Memory B cell (primary cell): ENCODE measurements around the gene GNG7.

Experiments
- ATAC-seq: fragments of 150-1000 bp; cut with Tn5 transposase; 2 replicates; pipeline ENCODE4 v1.10.0; 2021; ENCODE audit warnings: low read depth, mild to moderate bottlenecking, moderate library complexity
- DNase-seq, 2 donors: peaks; one replicate each; pipeline ENCODE4 v3.0.0; 2022; ENCODE audit warnings: low spot score in 2 of 2
- H3K27ac Mint-ChIP-seq: one replicate; pipeline ENCODE4 v1.8.0; 2022; ENCODE audit warnings: mild to moderate bottlenecking, moderate library complexity, mixed read lengths
- H3K27me3 Mint-ChIP-seq: one replicate; pipeline ENCODE4 v1.8.0; 2022; ENCODE audit warnings: mixed read lengths
- H3K36me3 Mint-ChIP-seq: one replicate; pipeline ENCODE4 v1.8.0; 2022; ENCODE audit warnings: mild to moderate bottlenecking, mixed read lengths
- H3K4me1 Mint-ChIP-seq: one replicate; pipeline ENCODE4 v1.8.0; 2022; ENCODE audit warnings: mixed read lengths
- H3K4me3 Mint-ChIP-seq: one replicate; pipeline ENCODE4 v1.8.0; 2022; ENCODE audit warnings: mild to moderate bottlenecking, moderate library complexity, mixed read lengths
- H3K9me3 Mint-ChIP-seq: one replicate; pipeline ENCODE4 v1.8.0; 2022; ENCODE audit warnings: mixed read lengths

GNG7 gene

GRCh38 chr19:2488942-2489731 is 213.4 kb downstream of the GNG7 start:
- Mint-ChIP-seq H3K27ac (peak overlapping the region; percentile 75), H3K4me1 (peaks cover 43% of the 10 kb centered on the region), H3K27me3 (peaks cover 20% of the 10 kb centered on the region), H3K9me3 (peaks cover 2% of the 10 kb centered on the region), H3K36me3 (no peaks in the 10 kb centered on the region), H3K4me3 (peak overlapping the region; percentile 70)
- ATAC-seq (no peak), DNase-seq (peak in 1 of 2 donors; percentile 52)

- no peak for ATAC-seq
- Mint-ChIP-seq H3K4me1 (peaks cover 41% of the 10 kb centered on the region), H3K27ac (no peak overlapping the region), H3K4me3 (no peak overlapping the region), H3K36me3 (peaks cover 4% of the 10 kb centered on the region), H3K9me3 (peaks cover 5% of the 10 kb centered on the region), H3K27me3 (peaks cover 16% of the 10 kb centered on the region)
- DNase-seq: no peak
Measured at GRCh38 chr19:2488405-2488941, 214.0 kb downstream of the GNG7 start.

GRCh38 chr19:2487842-2488241 is 214.7 kb downstream of the GNG7 start:
- Mint-ChIP-seq H3K4me3 (no peak overlapping the region), H3K27ac (no peak overlapping the region), H3K36me3 (peaks cover 6% of the 10 kb centered on the region), H3K27me3 (peaks cover 14% of the 10 kb centered on the region), H3K4me1 (peaks cover 40% of the 10 kb centered on the region), H3K9me3 (peaks cover 8% of the 10 kb centered on the region)
- ATAC-seq (no peak), DNase-seq (no peak)

- Mint-ChIP-seq H3K4me3 (no peak overlapping the region), H3K27me3 (peaks cover 10% of the 10 kb centered on the region), H3K4me1 (peaks cover 36% of the 10 kb centered on the region), H3K9me3 (peaks cover 12% of the 10 kb centered on the region), H3K36me3 (peaks cover 6% of the 10 kb centered on the region), H3K27ac (no peak overlapping the region)
- no peak for DNase-seq
- no peak for ATAC-seq
Measured at GRCh38 chr19:2487090-2487489, 215.4 kb downstream of the GNG7 start.

DNA sequence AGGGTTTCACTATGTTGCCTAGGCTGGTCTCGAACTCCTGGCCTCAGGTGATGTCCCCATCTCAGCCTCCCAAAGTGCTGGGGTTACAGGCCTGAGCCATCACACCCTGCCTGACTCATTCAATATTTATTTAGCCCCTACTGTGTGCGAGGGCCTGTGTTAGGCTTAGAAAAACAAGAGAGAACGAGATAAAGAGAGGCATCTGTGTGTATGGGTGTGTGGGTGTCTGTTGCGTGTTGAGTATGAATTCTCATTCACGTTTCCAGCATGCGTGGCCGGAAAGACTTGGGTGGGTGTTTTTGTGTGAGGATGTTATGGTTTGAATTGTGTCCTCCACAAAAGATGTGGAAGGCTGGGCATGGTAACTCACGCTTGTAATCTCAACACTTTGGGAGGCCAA is 217.1 kb downstream of the GNG7 start:
- Mint-ChIP-seq H3K4me1 (peaks cover 25% of the 10 kb centered on the region), H3K27ac (peak overlapping the region; percentile 71), H3K36me3 (peaks cover 6% of the 10 kb centered on the region), H3K27me3 (peaks cover 6% of the 10 kb centered on the region), H3K4me3 (no peak overlapping the region), H3K9me3 (peaks cover 12% of the 10 kb centered on the region)
- DNase-seq: no peak
- ATAC-seq: no peak

DNA sequence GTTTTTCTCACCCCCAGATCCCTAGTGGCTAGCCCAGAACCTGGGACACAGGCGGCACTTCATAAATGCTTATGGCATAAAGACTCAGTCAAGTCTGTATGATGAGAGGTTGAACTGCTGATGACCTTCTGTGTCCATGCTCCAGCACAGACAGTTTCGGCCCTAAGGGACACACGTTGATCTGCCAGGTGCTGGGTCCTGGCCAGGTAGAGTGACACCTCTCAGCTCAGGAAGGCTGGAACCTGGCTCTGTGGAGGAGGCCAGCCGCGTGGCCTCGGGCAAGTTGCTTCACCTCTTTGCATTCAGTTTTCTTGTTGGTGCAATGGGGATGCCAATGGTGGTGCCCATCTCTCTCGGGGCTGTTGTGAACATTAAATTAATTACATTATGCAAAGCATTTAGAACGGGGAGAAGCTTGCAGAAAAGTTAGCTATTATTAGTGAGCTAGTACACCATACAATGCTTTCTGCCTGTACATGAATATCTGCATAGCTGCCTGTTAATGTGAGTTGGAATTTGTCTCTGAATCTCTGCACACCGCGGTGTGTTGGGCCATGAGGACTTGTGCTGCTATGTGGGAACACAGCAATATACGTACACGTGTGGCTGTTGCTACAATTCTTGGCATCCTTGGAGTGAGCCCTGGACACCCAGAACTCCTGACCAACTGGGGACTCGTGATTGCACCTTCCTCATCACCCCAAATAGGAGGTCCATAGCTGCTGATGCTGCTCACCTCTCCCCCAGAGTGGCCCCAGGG is 218.1 kb downstream of the GNG7 start:
- Mint-ChIP-seq H3K36me3 (peaks cover 6% of the 10 kb centered on the region), H3K4me3 (no peak overlapping the region), H3K27ac (no peak overlapping the region), H3K27me3 (peaks cover 2% of the 10 kb centered on the region), H3K4me1 (peaks cover 21% of the 10 kb centered on the region), H3K9me3 (peaks cover 12% of the 10 kb centered on the region)
- ATAC-seq (no peak), DNase-seq (no peak)

GRCh38 chr19:2483484-2484151 is 218.9 kb downstream of the GNG7 start:
- Mint-ChIP-seq H3K27ac (no peak overlapping the region), H3K4me1 (peaks cover 23% of the 10 kb centered on the region), H3K9me3 (peaks cover 12% of the 10 kb centered on the region), H3K27me3 (peaks cover 2% of the 10 kb centered on the region), H3K36me3 (peaks cover 6% of the 10 kb centered on the region), H3K4me3 (no peak overlapping the region)
- DNase-seq (no peak), ATAC-seq (no peak)

GRCh38 chr19:2483084-2483483 is 219.4 kb downstream of the GNG7 start:
- peaks cover 12% of the 10 kb centered on the region for H3K9me3 Mint-ChIP-seq
- peaks cover 2% of the 10 kb centered on the region for H3K27me3 Mint-ChIP-seq
- ATAC-seq (no peak), DNase-seq (no peak)
- no peak overlapping the region for H3K27ac Mint-ChIP-seq
- no peak overlapping the region for H3K4me3 Mint-ChIP-seq
- peaks cover 24% of the 10 kb centered on the region for H3K4me1 Mint-ChIP-seq
- H3K36me3 Mint-ChIP-seq: peaks cover 6% of the 10 kb centered on the region

GRCh38 chr19:2482354-2483038 is 220.0 kb downstream of the GNG7 start:
- H3K9me3 Mint-ChIP-seq: peaks cover 12% of the 10 kb centered on the region
- DNase-seq (no peak), ATAC-seq (no peak)
- H3K36me3 Mint-ChIP-seq: peaks cover 6% of the 10 kb centered on the region
- no peak overlapping the region for H3K27ac Mint-ChIP-seq
- peaks cover 2% of the 10 kb centered on the region for H3K27me3 Mint-ChIP-seq
- H3K4me1 Mint-ChIP-seq: peaks cover 30% of the 10 kb centered on the region
- H3K4me3 Mint-ChIP-seq: no peak overlapping the region

DNA sequence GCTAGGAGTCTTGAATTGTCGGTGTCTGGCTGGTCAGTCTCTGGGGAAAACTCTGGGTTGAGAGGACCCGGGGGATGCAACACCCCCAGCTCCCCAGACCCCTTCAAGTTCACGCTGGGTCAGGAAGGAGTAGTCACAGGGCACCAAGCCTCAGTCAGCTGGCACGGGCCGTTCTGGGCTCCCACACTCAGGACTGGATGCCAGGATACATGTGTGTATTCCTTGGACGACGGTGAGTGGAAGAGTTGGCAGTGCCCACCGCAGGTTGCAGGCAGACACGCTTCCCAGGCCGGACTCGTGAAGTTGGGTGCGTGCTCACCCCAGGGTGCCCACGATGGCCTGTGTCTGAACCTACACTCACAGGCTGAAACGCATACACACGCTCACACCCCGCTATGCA is 221.0 kb downstream of the GNG7 start:
- peaks cover 12% of the 10 kb centered on the region for H3K9me3 Mint-ChIP-seq
- ATAC-seq (no peak), DNase-seq (no peak)
- H3K4me1 Mint-ChIP-seq: peaks cover 37% of the 10 kb centered on the region
- no peak overlapping the region for H3K27ac Mint-ChIP-seq
- no peak overlapping the region for H3K4me3 Mint-ChIP-seq
- peaks cover 2% of the 10 kb centered on the region for H3K27me3 Mint-ChIP-seq
- peaks cover 6% of the 10 kb centered on the region for H3K36me3 Mint-ChIP-seq

- Mint-ChIP-seq H3K27me3 (no peaks in the 10 kb centered on the region), H3K27ac (peak overlapping the region; percentile 93), H3K36me3 (peaks cover 6% of the 10 kb centered on the region), H3K9me3 (peaks cover 9% of the 10 kb centered on the region), H3K4me1 (peaks cover 36% of the 10 kb centered on the region), H3K4me3 (peak overlapping the region; percentile 96)
- ATAC-seq: no peak
- DNase-seq: no peak
Measured at GRCh38 chr19:2479556-2480194, 222.8 kb downstream of the GNG7 start.

GRCh38 chr19:2478756-2479555 is 223.5 kb downstream of the GNG7 start:
- Mint-ChIP-seq H3K27me3 (no peaks in the 10 kb centered on the region), H3K9me3 (peaks cover 9% of the 10 kb centered on the region), H3K27ac (peak overlapping the region; percentile 93), H3K4me3 (peak overlapping the region; percentile 96), H3K4me1 (peaks cover 35% of the 10 kb centered on the region), H3K36me3 (peaks cover 5% of the 10 kb centered on the region)
- peak; percentile 66 to 72 for DNase-seq
- peak; percentile 40 for ATAC-seq
